ACC112 (cell line): Measurements from ENCODE around the gene ACOXL.
A peak's percentile ranks its signal among the peaks of the same experiment; 100 is the strongest.

ENCODE experiments used
- H2AFZ ChIP-seq: fragments of 200-600 bp; sonication (generic); one replicate; pipeline ENCODE4 v1.6.0; 2017; ENCODE audit warnings: antibody characterized with exemption, low read length; ENCODE audit not compliant: unreplicated experiment
- H3K27ac ChIP-seq: fragments of 200-600 bp; sonication (generic); 2 replicates; pipeline ENCODE4 v1.5.1; 2014; ENCODE audit warnings: low read depth, mild to moderate bottlenecking, antibody characterized with exemption, low read length, moderate library complexity
- H3K27me3 ChIP-seq: fragments of 200-600 bp; sonication (generic); 2 replicates; pipeline ENCODE4 v1.6.1; 2014; ENCODE audit warnings: mild to moderate bottlenecking, antibody characterized with exemption, low read length, moderate library complexity, mixed read lengths; ENCODE audit not compliant: insufficient read depth
- H3K36me3 ChIP-seq: fragments of 200-600 bp; sonication (generic); 2 replicates; pipeline ENCODE4 v1.6.1; 2016; ENCODE audit warnings: mild to moderate bottlenecking, antibody characterized with exemption, low read length, moderate library complexity, mixed read lengths; ENCODE audit not compliant: insufficient read depth
- H3K4me1 ChIP-seq: fragments of 200-600 bp; sonication (generic); one replicate; pipeline ENCODE4 v1.6.1; 2016; ENCODE audit warnings: low read length, mixed read lengths; ENCODE audit not compliant: insufficient read depth, unreplicated experiment, control insufficient read depth
- H3K4me3 ChIP-seq: fragments of 200-600 bp; sonication (generic); 2 replicates; pipeline ENCODE4 v1.5.1; 2014; ENCODE audit warnings: mild to moderate bottlenecking, low read depth, low read length
- H3K79me2 ChIP-seq: fragments of 200-600 bp; sonication (generic); one replicate; pipeline ENCODE4 v1.6.0; 2016; ENCODE audit warnings: low read length; ENCODE audit not compliant: control insufficient read depth, unreplicated experiment, insufficient read depth

Gene ACOXL

GRCh38 chr2:111122631-111123421, 390.5 kb downstream of the ACOXL start:
- Histone ChIP-seq H3K27me3 (peaks cover 19% of the 10 kb centered on the region), H2AFZ (peak overlapping the region; percentile 90), H3K4me1 (peaks cover 4% of the 10 kb centered on the region), H3K79me2 (no peaks in the 10 kb centered on the region), H3K36me3 (no peaks in the 10 kb centered on the region), H3K27ac (peak overlapping the region; percentile 8; the same call in 1 of the 2 replicates), H3K4me3 (peak overlapping the region; percentile 75)

- no peak overlapping the region for H3K27ac ChIP-seq
- peaks cover 15% of the 10 kb centered on the region for H3K27me3 ChIP-seq
- H3K36me3 ChIP-seq: no peaks in the 10 kb centered on the region
- H3K79me2 ChIP-seq: no peaks in the 10 kb centered on the region
- no peak overlapping the region; the same call in 1 of the 2 replicates for H3K4me3 ChIP-seq
- H2AFZ ChIP-seq: no peak overlapping the region
- peaks cover 4% of the 10 kb centered on the region for H3K4me1 ChIP-seq
Measured at GRCh38 chr2:111123751-111124150, 391.4 kb downstream of the ACOXL start.

DNA sequence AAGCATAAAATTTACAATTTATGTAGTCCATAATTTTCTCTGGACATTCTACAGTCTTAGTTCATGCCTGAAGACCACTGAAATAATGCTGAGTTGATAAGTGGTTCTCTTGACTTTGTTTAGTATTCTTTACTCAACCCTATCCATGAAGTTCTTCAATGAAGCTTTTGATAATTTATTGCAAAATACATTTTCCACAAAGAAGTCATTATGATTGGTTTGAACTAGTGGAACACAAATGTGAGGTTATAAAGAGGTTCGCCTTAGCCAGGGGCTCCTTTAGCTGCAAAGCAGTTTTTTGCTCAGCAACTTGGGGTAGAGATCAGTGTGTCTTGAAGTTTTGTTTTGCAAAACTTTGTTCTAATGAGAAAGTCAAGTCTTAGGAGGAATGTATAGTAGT, 394.2 kb downstream of the ACOXL start:
- Histone ChIP-seq H3K27me3 (no peaks in the 10 kb centered on the region), H3K4me1 (no peaks in the 10 kb centered on the region), H3K27ac (no peak overlapping the region), H3K36me3 (no peaks in the 10 kb centered on the region), H3K4me3 (no peak overlapping the region), H3K79me2 (no peaks in the 10 kb centered on the region), H2AFZ (no peak overlapping the region)

DNA sequence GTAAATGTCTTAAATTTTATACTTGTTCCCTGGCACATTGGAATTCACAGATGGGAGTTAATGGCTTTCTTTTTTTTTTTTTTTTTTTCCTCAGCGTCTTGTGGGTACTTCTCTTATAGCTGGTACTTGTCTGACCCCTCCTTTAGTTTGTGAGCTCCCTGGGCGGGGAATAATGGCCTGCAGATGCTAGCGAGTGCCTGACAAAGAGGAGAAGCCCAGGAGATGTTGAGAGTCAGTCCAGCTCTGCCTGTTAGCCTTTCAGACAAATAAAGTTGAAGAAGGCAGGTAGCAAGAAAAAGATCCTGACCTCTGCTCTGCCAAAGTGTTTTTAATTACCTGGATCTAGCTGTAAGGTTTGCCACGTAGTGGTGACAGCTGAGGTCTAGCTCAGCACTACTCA, 395.0 kb downstream of the ACOXL start:
- no peak overlapping the region for H3K27ac ChIP-seq
- H3K4me1 ChIP-seq: no peaks in the 10 kb centered on the region
- H3K27me3 ChIP-seq: no peaks in the 10 kb centered on the region
- H2AFZ ChIP-seq: no peak overlapping the region
- no peaks in the 10 kb centered on the region for H3K79me2 ChIP-seq
- no peak overlapping the region for H3K4me3 ChIP-seq
- H3K36me3 ChIP-seq: no peaks in the 10 kb centered on the region

GRCh38 chr2:111128096-111128495, 395.7 kb downstream of the ACOXL start:
- H3K27ac ChIP-seq: no peak overlapping the region
- H2AFZ ChIP-seq: no peak overlapping the region
- no peak overlapping the region for H3K4me3 ChIP-seq
- H3K79me2 ChIP-seq: no peaks in the 10 kb centered on the region
- H3K4me1 ChIP-seq: no peaks in the 10 kb centered on the region
- no peaks in the 10 kb centered on the region for H3K36me3 ChIP-seq
- no peaks in the 10 kb centered on the region for H3K27me3 ChIP-seq

DNA sequence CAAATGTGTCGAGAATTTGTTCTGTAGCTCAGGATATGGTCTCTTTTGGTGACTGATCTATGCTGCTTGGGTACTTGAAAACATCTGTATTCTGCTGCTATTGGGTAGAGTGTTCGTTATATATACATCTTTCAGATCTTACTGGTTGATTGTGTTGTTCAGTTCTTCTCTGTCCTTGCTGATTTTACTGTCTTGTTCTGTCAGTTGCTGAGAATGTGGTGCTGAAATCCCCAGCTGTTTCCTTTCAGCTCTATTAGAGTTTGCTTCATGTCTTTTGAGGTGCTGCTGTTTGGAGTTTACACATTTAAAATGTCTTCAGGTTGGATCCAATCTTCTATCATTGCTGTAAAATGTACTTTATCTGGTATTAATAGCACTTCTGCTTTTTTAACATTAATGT, 401.2 kb downstream of the ACOXL start:
- Histone ChIP-seq H3K4me3 (no peak overlapping the region), H3K27me3 (no peaks in the 10 kb centered on the region), H2AFZ (no peak overlapping the region), H3K79me2 (no peaks in the 10 kb centered on the region), H3K27ac (no peak overlapping the region), H3K4me1 (peaks cover 4% of the 10 kb centered on the region), H3K36me3 (no peaks in the 10 kb centered on the region)

DNA sequence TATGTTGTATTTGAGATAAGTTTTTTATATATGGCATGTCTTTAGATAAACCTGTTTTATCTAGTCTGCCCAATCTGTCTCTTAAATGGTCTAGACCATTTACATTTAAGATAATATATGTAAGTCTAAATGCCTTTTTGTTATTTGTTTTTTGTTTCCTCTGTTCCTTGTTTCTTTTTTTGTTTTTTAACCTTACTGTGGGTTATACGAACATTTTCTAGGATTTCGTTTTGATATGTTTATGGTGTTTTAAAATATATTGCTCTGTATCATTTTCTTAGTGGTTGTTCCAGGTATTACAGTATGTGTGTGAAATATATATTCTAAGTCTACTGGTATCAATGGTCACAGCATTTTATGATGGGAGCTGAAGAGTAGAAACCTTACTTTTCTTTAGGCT, 401.7 kb downstream of the ACOXL start:
- H2AFZ ChIP-seq: no peak overlapping the region
- H3K4me1 ChIP-seq: peaks cover 4% of the 10 kb centered on the region
- no peak overlapping the region for H3K4me3 ChIP-seq
- no peaks in the 10 kb centered on the region for H3K27me3 ChIP-seq
- no peaks in the 10 kb centered on the region for H3K79me2 ChIP-seq
- H3K36me3 ChIP-seq: no peaks in the 10 kb centered on the region
- H3K27ac ChIP-seq: no peak overlapping the region

GRCh38 chr2:111135237-111135909, 403.0 kb downstream of the ACOXL start:
- Histone ChIP-seq H3K27me3 (no peaks in the 10 kb centered on the region), H2AFZ (no peak overlapping the region), H3K4me1 (peaks cover 4% of the 10 kb centered on the region), H3K36me3 (no peaks in the 10 kb centered on the region), H3K79me2 (no peaks in the 10 kb centered on the region), H3K27ac (no peak overlapping the region), H3K4me3 (no peak overlapping the region)

GRCh38 chr2:111135910-111136297, 403.5 kb downstream of the ACOXL start:
- no peaks in the 10 kb centered on the region for H3K79me2 ChIP-seq
- no peak overlapping the region for H3K4me3 ChIP-seq
- peaks cover 4% of the 10 kb centered on the region for H3K4me1 ChIP-seq
- H3K27ac ChIP-seq: no peak overlapping the region
- no peak overlapping the region for H2AFZ ChIP-seq
- H3K36me3 ChIP-seq: no peaks in the 10 kb centered on the region
- no peaks in the 10 kb centered on the region for H3K27me3 ChIP-seq

GRCh38 chr2:111138839-111139238, 406.5 kb downstream of the ACOXL start:
- H3K36me3 ChIP-seq: no peaks in the 10 kb centered on the region
- peaks cover 4% of the 10 kb centered on the region for H3K4me1 ChIP-seq
- no peaks in the 10 kb centered on the region for H3K79me2 ChIP-seq
- H2AFZ ChIP-seq: no peak overlapping the region
- no peak overlapping the region for H3K4me3 ChIP-seq
- no peaks in the 10 kb centered on the region for H3K27me3 ChIP-seq
- no peak overlapping the region for H3K27ac ChIP-seq
